ENCODE measurements around the gene SDHAF3.

Gene SDHAF3

DNA sequence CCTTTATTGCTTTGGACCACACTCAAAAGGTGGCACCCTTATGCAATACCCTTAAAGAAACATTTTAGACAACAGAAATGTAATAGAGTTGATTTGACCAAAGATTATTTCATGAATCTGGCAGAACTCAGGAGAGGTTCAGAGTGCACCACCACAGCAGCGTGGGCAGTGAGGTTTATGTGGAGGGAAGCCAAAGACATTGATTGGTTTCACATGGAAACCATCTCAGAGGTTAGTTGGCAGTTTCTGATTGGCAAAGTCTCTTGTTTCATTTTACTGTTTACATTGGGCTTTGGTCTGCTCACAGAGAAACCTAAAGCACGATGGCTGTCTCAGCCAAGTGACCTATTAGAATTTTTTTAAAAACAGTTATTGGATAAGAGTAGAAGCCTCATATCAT lies 101.3 kb downstream of the SDHAF3 start:
- DNase-seq (ENCODE audit: low spot score): no peak

DNA sequence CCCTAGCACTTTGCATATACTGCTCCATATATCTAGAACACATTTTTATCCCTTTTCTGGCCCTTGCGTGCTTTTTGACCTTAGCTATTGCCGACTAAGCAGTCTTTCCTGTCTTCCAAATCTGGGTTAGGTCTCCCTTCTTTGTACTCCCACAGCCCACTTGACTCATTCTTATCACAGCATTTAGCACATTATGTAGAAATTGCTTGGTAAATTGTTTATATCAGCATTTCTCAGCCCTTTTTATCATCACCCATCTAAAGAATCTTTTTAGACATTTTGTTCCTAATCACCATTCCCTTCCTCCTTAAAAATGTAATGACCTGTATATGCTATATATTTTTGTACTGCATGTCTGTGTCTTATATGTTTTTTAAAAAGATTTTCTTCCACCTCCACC lies 101.7 kb downstream of the SDHAF3 start:
- DNase-seq (ENCODE audit: low spot score): no peak

DNA sequence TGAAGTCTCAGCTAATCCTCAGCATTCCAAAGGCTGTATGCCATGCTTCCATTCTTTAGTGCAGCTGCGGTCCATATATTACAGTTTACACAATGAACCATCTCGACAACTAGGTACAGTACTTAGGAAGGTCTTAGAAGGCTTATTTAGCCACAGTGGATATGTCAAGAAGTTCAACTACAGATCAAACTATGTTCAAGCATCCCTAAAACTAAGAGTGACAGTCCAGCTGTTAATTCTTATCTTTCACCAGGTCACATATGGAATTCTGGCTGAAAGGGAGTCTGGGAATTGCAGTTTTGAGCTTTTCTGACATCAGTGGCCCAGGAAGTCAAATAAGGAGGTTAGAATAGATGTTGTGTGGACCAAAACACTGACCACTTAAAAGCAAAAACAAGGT lies 106.8 kb downstream of the SDHAF3 start:
- no peak for DNase-seq (ENCODE audit: low spot score)

DNA sequence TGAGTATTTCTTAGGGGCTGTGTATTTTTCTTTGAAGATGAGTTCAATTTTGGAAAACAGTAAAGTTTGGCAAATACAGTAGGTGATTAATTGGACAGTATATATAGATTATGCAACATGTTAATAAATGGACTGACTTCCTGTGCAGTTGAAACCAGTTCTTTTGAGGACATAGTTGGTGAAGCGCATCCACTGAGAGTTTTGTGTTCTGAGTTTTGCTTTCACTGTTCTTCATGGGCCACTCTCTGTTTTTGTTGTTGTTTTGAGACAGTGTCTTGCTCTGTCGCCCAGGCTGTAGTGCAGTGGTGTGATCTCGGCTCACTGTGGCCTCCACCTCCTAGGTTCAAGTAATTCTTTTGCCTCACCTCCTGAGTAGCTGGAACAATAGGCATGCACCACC lies 109.0 kb downstream of the SDHAF3 start:
- no peak for DNase-seq (ENCODE audit: low spot score)
